Thyroid gland (tissue), 4 donors: ENCODE data around the gene RNF187.

ENCODE experiments used
- CTCF ChIP-seq, 6 experiments: fragments of 200-600 bp in 3 of 6; fragments of 450-650 bp in 3 of 6; sonication (generic) in 3 of 6; IDR thresholded peaks; one replicate each; pipeline ENCODE4 v1.5.1; 2016 to 2019; ENCODE audit warnings: antibody characterized with exemption in 6 of 6, mild to moderate bottlenecking in 2 of 6, inconsistent platforms in 1 of 6, moderate library complexity in 1 of 6
- POLR2A ChIP-seq, 2 donors: fragments of 450-650 bp; IDR thresholded peaks; one replicate each; pipeline ENCODE4 v1.6.1; 2017; ENCODE audit warnings: antibody characterized with exemption in 2 of 2, mild to moderate bottlenecking in 2 of 2, moderate library complexity in 1 of 2

GRCh38 chr1:228493141-228494043 lies 6.2 kb downstream of the RNF187 start:
- no peak for TF ChIP-seq CTCF (IDR thresholded peaks at IDR 0.05)
- TF ChIP-seq POLR2A (IDR thresholded peaks at IDR 0.05), result no peak
